ENCODE measurements around the gene KRTAP5-6. TPM values are rescaled to one million over a fixed set of nuclear protein-coding genes. Genes with fewer than 3 reads are reported as not detected.
A peak's percentile ranks its signal among the peaks of the same experiment; 100 is the strongest.

KRTAP5-6 gene
- total and polyA plus RNA-seq, 4 experiments from 2014 or later = not detected

- peak overlapping the region in 1 of 7 donors; percentile 10 for H3K27ac Mint-ChIP-seq
- H3K4me1 Mint-ChIP-seq = peaks cover 4 to 9% (median 7%) of the 10 kb centered on the region in 4 donors
- CTCF ChIA-PET (ENCODE audit: partially characterized antibody) = interaction anchor here (2.7 kb wide), 1 partner anchor 86 kb away, joined by 7 read pairs; no protein-coding TSS in a partner anchor
- H3K4me3 ChIP-seq (ENCODE audit: low read length in 2 of 2) = no peak overlapping the region
- H3K27ac ChIP-seq (ENCODE audit: low read depth, low read length) = no peak overlapping the region
- peaks cover 9% of the 10 kb centered on the region for H3K4me1 ChIP-seq (ENCODE audit: insufficient read depth, low read length)
- H3K9me3 ChIP-seq (ENCODE audit: control insufficient read depth in 1 of 2, low read length in 2 of 2) = no peaks in the 10 kb centered on the region
- H3K27me3 ChIP-seq (ENCODE audit: insufficient read depth, low read length) = no peaks in the 10 kb centered on the region
- peaks cover 1 to 4% of the 10 kb centered on the region in 2 donors for H3K36me3 Mint-ChIP-seq
- intact Hi-C loops (cut with micrococcal nuclease) = no loop called here
- H3K36me3 ChIP-seq (ENCODE audit: insufficient read depth, low read length) = no peaks in the 10 kb centered on the region
- H3K4me3 Mint-ChIP-seq = no peak overlapping the region
- no peak for DNase-seq
- H3K9me3 Mint-ChIP-seq = peaks cover 3 to 29% (median 17%) of the 10 kb centered on the region in 8 donors
- peaks cover 10 to 25% of the 10 kb centered on the region in 2 donors for H3K27me3 Mint-ChIP-seq
- POLR2A ChIA-PET (ENCODE audit: partially characterized antibody) = no interaction called here
Measured at GRCh38 chr11:1738380-1738779, 41.4 kb downstream of the KRTAP5-6 start.

- Histone ChIP-seq H3K4me1 (ENCODE audit: insufficient read depth, low read length) (no peaks in the 10 kb centered on the region), H3K36me3 (ENCODE audit: insufficient read depth, low read length) (no peaks in the 10 kb centered on the region), H3K9me3 (ENCODE audit: control insufficient read depth in 1 of 2, low read length in 2 of 2) (no peaks in the 10 kb centered on the region), H3K27ac (ENCODE audit: low read depth, low read length) (no peak overlapping the region), H3K4me3 (ENCODE audit: low read length in 2 of 2) (no peak overlapping the region), H3K27me3 (ENCODE audit: insufficient read depth, low read length) (no peaks in the 10 kb centered on the region)
- ChIA-PET POLR2A (ENCODE audit: partially characterized antibody) (no interaction called here), CTCF (ENCODE audit: partially characterized antibody) (interaction anchor here (0.6 to 2.7 kb wide), 2 partner anchors 87 to 868 kb away, joined by 3 to 7 read pairs; no protein-coding TSS in a partner anchor)
- Mint-ChIP-seq H3K27ac (peak overlapping the region in 2 of 7 donors; percentile 24 to 65), H3K27me3 (peaks cover 4 to 16% of the 10 kb centered on the region in 2 donors), H3K36me3 (peaks cover 1 to 4% of the 10 kb centered on the region in 2 donors), H3K4me3 (peak overlapping the region in 1 of 8 donors; percentile 26), H3K4me1 (peaks cover 0 to 1% (median 0%) of the 10 kb centered on the region in 4 donors), H3K9me3 (peaks cover 3 to 29% (median 17%) of the 10 kb centered on the region in 8 donors)
- intact Hi-C loops (cut with micrococcal nuclease) = no loop called here
- DNase-seq = no peak
Measured at GRCh38 chr11:1739576-1739975, 42.6 kb downstream of the KRTAP5-6 start.

GRCh38 chr11:1740786-1741530 is 44.0 kb downstream of the KRTAP5-6 start:
- ChIA-PET CTCF (ENCODE audit: partially characterized antibody) (interaction anchor here (2.7 kb wide), 1 partner anchor 88 kb away, joined by 7 read pairs; no protein-coding TSS in a partner anchor), POLR2A (ENCODE audit: partially characterized antibody) (no interaction called here)
- peaks cover 1 to 4% of the 10 kb centered on the region in 2 donors for H3K36me3 Mint-ChIP-seq
- Histone ChIP-seq H3K27ac (ENCODE audit: low read depth, low read length) (no peak overlapping the region), H3K9me3 (ENCODE audit: control insufficient read depth in 1 of 2, low read length in 2 of 2) (no peaks in the 10 kb centered on the region), H3K4me3 (ENCODE audit: low read length in 2 of 2) (no peak overlapping the region), H3K36me3 (ENCODE audit: insufficient read depth, low read length) (no peaks in the 10 kb centered on the region), H3K27me3 (ENCODE audit: insufficient read depth, low read length) (no peaks in the 10 kb centered on the region), H3K4me1 (ENCODE audit: insufficient read depth, low read length) (no peaks in the 10 kb centered on the region)
- no peak for DNase-seq
- H3K9me3 Mint-ChIP-seq = peaks cover 7 to 22% (median 11%) of the 10 kb centered on the region in 8 donors
- H3K27me3 Mint-ChIP-seq = peaks cover 4 to 15% of the 10 kb centered on the region in 2 donors
- no peak overlapping the region for H3K4me3 Mint-ChIP-seq
- no peak overlapping the region for H3K27ac Mint-ChIP-seq
- H3K4me1 Mint-ChIP-seq = peaks cover 0 to 7% (median 3%) of the 10 kb centered on the region in 4 donors
- intact Hi-C loops (cut with micrococcal nuclease) = no loop called here

- H3K36me3 ChIP-seq (ENCODE audit: insufficient read depth, low read length) = no peaks in the 10 kb centered on the region
- Mint-ChIP-seq H3K27me3 (peaks cover 0 to 13% of the 10 kb centered on the region in 2 donors), H3K4me1 (peaks cover 0 to 11% (median 4%) of the 10 kb centered on the region in 4 donors), H3K4me3 (no peak overlapping the region), H3K27ac (no peak overlapping the region), H3K9me3 (peaks cover 2 to 14% (median 5%) of the 10 kb centered on the region in 8 donors), H3K36me3 (no peaks in the 10 kb centered on the region)
- CTCF ChIA-PET (ENCODE audit: partially characterized antibody) = interaction anchor here (1.2 kb wide), 1 partner anchor 91 kb away, joined by 3 read pairs; no protein-coding TSS in a partner anchor
- DNase-seq = no peak
- no peak overlapping the region for H3K4me3 ChIP-seq (ENCODE audit: low read length in 2 of 2)
- intact Hi-C loops (cut with micrococcal nuclease) = no loop called here
- H3K4me1 ChIP-seq (ENCODE audit: insufficient read depth, low read length) = no peaks in the 10 kb centered on the region
- no peaks in the 10 kb centered on the region for H3K27me3 ChIP-seq (ENCODE audit: insufficient read depth, low read length)
- POLR2A ChIA-PET (ENCODE audit: partially characterized antibody) = no interaction called here
- no peak overlapping the region for H3K27ac ChIP-seq (ENCODE audit: low read depth, low read length)
- no peaks in the 10 kb centered on the region for H3K9me3 ChIP-seq (ENCODE audit: control insufficient read depth in 1 of 2, low read length in 2 of 2)
Measured at GRCh38 chr11:1741741-1742140, 44.7 kb downstream of the KRTAP5-6 start.

- H3K36me3 ChIP-seq (ENCODE audit: insufficient read depth, low read length) = no peaks in the 10 kb centered on the region
- no peak overlapping the region for H3K4me3 Mint-ChIP-seq
- H3K9me3 ChIP-seq (ENCODE audit: control insufficient read depth in 1 of 2, low read length in 2 of 2) = no peaks in the 10 kb centered on the region
- no peak overlapping the region for H3K27ac Mint-ChIP-seq
- no peak for DNase-seq
- POLR2A ChIA-PET (ENCODE audit: partially characterized antibody) = no interaction called here
- no peak overlapping the region for H3K27ac ChIP-seq (ENCODE audit: low read depth, low read length)
- H3K27me3 Mint-ChIP-seq = peaks cover 0 to 13% of the 10 kb centered on the region in 2 donors
- H3K4me1 Mint-ChIP-seq = peaks cover 0 to 11% (median 4%) of the 10 kb centered on the region in 4 donors
- intact Hi-C loops (cut with micrococcal nuclease) = no loop called here
- no peaks in the 10 kb centered on the region for H3K27me3 ChIP-seq (ENCODE audit: insufficient read depth, low read length)
- no peaks in the 10 kb centered on the region for H3K36me3 Mint-ChIP-seq
- peaks cover 0 to 9% (median 3%) of the 10 kb centered on the region in 8 donors for H3K9me3 Mint-ChIP-seq
- H3K4me1 ChIP-seq (ENCODE audit: insufficient read depth, low read length) = no peaks in the 10 kb centered on the region
- H3K4me3 ChIP-seq (ENCODE audit: low read length in 2 of 2) = no peak overlapping the region
- CTCF ChIA-PET (ENCODE audit: partially characterized antibody) = interaction anchor here (1.2 kb wide), 1 partner anchor 91 kb away, joined by 3 read pairs; no protein-coding TSS in a partner anchor
Measured at GRCh38 chr11:1742371-1742770, 45.4 kb downstream of the KRTAP5-6 start.

GRCh38 chr11:1742869-1743584 is 46.0 kb downstream of the KRTAP5-6 start:
- ChIA-PET POLR2A (ENCODE audit: partially characterized antibody) (no interaction called here), CTCF (ENCODE audit: partially characterized antibody) (interaction anchor here (1.2 to 1.5 kb wide), 2 partner anchors 90 kb away, joined by 3 read pairs; no protein-coding TSS in a partner anchor)
- Mint-ChIP-seq H3K27me3 (peaks cover 0 to 12% of the 10 kb centered on the region in 2 donors), H3K27ac (no peak overlapping the region), H3K4me1 (peaks cover 0 to 11% (median 4%) of the 10 kb centered on the region in 4 donors), H3K4me3 (no peak overlapping the region), H3K36me3 (no peaks in the 10 kb centered on the region), H3K9me3 (peaks cover 0 to 4% (median 0%) of the 10 kb centered on the region in 8 donors)
- H3K27me3 ChIP-seq (ENCODE audit: insufficient read depth, low read length) = no peaks in the 10 kb centered on the region
- no peak overlapping the region for H3K4me3 ChIP-seq (ENCODE audit: low read length in 2 of 2)
- no peaks in the 10 kb centered on the region for H3K36me3 ChIP-seq (ENCODE audit: insufficient read depth, low read length)
- no peak for DNase-seq
- intact Hi-C loops (cut with micrococcal nuclease) = no loop called here
- H3K27ac ChIP-seq (ENCODE audit: low read depth, low read length) = no peak overlapping the region
- no peaks in the 10 kb centered on the region for H3K4me1 ChIP-seq (ENCODE audit: insufficient read depth, low read length)
- no peaks in the 10 kb centered on the region for H3K9me3 ChIP-seq (ENCODE audit: control insufficient read depth in 1 of 2, low read length in 2 of 2)
